Pulmonary artery endothelial cell (primary cell): ENCODE results near the gene CCL22. TPM values are rescaled to one million over a fixed set of nuclear protein-coding genes. Genes with fewer than 3 reads are reported as not detected.
"Not testable (repeated sequence)": the region's sequence is repeated elsewhere in the genome, so short reads cannot be mapped to it uniquely, and the experiment has no call there.

Experiments
- DNase-seq: peaks from one replicate; pipeline ENCODE4 v3.0.0-alpha.2; 2011; ENCODE audit warnings: low read depth, low spot score
- total RNA-seq: library from RNA; depleted of rRNA; stranded (reverse); fragments of >200 nt; gene quantifications from 2 replicates; pipeline ENCODE4 v1.2.3, GENCODE V29; 2014

Gene CCL22
- total RNA-seq, 1 donor from 2014 or later = not detected

DNA sequence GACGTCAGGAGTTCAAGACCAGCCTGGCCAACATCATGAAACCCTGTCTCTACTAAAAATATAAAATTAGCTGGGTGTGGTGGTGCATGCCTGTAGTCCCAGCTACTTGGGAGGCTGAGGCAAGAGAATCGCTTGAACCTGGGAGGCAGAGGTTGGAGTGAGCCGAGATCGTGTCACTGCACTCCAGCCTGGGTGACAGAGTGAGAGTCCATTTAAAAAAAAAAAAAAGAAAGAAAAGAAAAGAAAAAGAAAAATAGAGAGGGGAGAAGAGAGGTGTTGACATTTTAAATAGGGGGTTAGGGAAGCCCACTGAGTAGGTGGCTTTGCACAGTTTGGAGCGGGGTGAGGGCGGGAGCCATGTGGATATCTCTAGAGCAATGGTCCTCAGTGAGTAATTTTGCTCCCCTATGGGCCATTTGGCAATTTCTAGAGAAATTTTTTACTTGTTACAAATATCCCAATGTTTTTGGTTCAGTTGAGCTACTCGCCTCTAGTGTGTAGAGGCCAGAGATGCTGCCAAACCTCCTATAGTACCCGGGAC is 16.4 kb downstream of the CCL22 start:
- not testable (repeated sequence) for DNase-seq

DNA sequence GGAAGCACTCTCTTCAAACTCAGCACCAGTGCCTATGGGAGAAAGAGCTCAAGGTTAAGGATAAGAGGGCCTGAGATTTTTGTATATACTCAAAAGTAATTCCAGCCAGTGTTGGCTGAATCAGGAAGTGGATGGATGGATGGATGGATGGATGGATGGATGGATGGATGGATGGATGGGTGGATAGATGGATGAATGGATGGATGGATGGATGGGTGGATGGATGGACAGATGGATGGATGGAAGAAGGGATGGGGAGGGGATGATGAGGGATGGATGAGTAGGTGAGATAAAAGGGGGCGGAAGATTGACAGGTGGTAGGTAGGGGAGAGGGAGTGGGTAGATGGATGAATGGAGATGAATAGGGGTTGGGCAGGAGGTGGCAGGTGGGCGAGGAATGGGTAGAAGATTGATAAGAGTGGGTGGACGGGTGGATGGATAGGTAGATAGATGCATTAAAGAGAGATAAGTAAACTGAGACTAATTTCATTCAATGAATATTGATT is 17.8 kb downstream of the CCL22 start:
- DNase-seq = no peak

DNA sequence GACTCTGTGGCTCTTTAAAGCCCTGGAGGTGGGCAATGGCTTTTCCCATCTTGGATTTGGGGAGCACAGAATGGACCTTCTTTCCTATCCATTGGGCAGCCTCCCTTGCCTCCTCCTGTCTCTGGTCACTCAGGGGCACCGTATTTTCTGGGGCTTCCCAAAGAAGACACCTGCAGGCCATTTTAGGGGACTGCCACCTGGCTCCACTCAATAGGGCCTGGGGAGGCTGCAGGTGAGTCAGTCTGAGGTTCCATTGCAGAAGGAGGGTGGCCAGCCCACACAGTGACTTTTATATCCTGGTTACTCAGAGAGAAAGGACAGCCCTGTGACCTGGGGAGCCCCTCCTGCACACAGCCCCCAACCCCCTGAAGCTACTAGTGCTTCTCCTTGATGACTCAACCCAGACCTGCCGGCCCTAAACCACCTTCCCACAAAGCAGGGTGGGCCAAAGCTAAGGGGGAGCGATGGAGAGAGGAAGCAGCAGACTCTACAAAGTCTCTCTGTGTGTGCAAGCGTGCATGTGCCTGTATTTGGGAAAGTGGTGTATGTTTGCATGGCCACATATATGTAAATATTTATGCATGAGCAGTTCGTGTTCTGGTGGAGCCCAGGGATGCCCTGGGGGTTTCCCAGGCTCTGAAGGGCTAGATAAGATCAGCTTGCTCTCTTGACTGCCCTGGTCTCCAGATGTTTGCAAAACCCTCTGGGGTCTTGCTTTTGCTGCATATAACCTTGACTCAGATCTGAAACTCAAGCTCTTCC is 18.7 kb downstream of the CCL22 start:
- no peak for DNase-seq

DNA sequence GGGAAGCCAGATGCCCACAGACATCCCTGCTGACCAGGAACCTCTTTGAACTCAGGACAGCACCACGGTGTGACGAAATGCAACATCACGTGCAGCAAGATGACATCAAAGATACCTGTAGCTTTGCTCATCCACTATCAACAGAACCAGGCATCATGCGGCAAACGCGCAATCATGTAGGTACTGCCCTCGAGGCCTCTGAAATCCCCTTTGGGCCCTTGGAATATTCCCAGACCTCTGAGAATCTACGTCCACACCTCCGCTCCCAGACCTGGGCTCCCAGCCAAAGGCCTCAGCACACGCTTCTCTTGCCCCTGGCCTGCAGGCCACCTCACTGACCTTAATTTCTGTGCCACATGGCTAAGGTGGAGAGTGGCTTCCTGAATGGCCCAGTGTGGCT is 21.0 kb downstream of the CCL22 start:
- DNase-seq = no peak

DNA sequence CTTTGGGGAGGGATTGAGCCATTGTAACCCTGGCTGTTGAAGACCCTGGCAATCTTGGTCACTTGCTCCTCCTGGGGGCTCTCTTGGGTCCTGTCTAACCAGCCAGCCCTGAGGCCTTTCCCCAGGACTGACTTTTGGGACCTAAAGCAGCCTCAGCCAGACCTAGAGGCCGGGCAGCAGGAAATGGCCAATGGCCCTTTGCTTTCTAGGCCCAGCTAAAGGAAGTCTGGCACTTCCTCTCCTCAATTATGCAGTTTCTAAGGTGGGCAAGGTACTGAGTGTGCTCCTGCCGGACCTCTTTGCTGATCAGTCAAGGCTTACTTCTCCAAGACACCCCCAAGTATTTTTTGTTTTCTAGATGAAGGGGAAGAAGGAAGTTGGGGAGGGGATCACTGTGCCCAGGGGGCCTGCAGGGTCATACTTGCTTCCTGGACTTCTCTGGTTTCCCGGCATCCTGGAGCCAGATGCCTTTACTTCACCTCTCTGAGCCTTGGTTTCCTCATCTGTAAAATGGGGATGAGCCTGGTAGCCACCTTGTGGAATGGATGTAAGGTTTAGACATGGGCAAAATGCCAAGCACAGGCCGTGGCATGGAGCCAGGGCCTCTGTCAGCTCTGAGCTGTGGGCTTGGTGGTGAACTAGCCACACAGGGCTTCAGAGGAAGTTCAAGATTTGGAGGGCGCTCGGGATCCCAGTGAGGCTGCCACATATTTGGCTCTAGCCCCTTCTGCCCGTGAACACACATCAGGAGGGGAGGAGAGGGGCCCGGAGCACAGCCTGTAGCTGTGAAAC is 22.3 kb downstream of the CCL22 start:
- no peak for DNase-seq

DNA sequence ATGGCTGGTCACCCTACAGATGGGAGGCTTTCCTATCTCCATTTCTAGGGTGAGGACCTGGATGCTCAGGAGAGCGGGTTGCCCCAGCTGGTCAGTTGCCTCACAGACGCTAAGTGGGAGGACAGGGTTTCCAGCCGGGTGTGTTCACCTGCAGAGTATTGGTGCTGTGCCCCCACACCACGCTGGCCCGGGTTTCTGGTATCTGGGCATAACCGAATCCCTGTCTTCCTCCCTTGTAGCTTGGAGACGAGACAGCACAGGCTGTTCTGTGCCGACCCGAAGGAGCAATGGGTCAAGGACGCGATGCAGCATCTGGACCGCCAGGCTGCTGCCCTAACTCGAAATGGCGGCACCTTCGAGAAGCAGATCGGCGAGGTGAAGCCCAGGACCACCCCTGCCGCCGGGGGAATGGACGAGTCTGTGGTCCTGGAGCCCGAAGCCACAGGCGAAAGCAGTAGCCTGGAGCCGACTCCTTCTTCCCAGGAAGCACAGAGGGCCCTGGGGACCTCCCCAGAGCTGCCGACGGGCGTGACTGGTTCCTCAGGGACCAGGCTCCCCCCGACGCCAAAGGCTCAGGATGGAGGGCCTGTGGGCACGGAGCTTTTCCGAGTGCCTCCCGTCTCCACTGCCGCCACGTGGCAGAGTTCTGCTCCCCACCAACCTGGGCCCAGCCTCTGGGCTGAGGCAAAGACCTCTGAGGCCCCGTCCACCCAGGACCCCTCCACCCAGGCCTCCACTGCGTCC is 23.4 kb downstream of the CCL22 start:
- DNase-seq = no peak

DNA sequence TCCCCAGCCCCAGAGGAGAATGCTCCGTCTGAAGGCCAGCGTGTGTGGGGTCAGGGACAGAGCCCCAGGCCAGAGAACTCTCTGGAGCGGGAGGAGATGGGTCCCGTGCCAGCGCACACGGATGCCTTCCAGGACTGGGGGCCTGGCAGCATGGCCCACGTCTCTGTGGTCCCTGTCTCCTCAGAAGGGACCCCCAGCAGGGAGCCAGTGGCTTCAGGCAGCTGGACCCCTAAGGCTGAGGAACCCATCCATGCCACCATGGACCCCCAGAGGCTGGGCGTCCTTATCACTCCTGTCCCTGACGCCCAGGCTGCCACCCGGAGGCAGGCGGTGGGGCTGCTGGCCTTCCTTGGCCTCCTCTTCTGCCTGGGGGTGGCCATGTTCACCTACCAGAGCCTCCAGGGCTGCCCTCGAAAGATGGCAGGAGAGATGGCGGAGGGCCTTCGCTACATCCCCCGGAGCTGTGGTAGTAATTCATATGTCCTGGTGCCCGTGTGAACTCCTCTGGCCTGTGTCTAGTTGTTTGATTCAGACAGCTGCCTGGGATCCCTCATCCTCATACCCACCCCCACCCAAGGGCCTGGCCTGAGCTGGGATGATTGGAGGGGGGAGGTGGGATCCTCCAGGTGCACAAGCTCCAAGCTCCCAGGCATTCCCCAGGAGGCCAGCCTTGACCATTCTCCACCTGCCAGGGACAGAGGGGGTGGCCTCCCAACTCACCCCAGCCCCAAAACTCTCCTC is 24.1 kb downstream of the CCL22 start:
- DNase-seq = no peak

DNA sequence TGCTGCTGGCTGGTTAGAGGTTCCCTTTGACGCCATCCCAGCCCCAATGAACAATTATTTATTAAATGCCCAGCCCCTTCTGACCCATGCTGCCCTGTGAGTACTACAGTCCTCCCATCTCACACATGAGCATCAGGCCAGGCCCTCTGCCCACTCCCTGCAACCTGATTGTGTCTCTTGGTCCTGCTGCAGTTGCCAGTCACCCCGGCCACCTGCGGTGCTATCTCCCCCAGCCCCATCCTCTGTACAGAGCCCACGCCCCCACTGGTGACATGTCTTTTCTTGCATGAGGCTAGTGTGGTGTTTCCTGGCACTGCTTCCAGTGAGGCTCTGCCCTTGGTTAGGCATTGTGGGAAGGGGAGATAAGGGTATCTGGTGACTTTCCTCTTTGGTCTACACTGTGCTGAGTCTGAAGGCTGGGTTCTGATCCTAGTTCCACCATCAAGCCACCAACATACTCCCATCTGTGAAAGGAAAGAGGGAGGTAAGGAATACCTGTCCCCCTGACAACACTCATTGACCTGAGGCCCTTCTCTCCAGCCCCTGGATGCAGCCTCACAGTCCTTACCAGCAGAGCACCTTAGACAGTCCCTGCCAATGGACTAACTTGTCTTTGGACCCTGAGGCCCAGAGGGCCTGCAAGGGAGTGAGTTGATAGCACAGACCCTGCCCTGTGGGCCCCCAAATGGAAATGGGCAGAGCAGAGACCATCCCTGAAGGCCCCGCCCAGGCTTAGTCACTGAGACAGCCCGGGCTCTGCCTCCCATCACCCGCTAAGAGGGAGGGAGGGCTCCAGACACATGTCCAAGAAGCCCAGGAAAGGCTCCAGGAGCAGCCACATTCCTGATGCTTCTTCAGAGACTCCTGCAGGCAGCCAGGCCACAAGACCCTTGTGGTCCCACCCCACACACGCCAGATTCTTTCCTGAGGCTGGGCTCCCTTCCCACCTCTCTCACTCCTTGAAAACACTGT is 25.0 kb downstream of the CCL22 start:
- no peak for DNase-seq

DNA sequence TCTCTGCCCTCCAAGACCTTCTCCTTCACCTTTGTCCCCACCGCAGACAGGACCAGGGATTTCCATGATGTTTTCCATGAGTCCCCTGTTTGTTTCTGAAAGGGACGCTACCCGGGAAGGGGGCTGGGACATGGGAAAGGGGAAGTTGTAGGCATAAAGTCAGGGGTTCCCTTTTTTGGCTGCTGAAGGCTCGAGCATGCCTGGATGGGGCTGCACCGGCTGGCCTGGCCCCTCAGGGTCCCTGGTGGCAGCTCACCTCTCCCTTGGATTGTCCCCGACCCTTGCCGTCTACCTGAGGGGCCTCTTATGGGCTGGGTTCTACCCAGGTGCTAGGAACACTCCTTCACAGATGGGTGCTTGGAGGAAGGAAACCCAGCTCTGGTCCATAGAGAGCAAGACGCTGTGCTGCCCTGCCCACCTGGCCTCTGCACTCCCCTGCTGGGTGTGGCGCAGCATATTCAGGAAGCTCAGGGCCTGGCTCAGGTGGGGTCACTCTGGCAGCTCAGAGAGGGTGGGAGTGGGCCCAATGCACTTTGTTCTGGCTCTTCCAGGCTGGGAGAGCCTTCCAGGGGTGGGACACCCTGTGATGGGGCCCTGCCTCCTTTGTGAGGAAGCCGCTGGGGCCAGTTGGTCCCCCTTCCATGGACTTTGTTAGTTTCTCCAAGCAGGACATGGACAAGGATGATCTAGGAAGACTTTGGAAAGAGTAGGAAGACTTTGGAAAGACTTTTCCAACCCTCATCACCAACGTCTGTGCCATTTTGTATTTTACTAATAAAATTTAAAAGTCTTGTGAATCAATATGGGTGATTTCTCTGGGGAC is 25.9 kb downstream of the CCL22 start:
- DNase-seq = no peak

DNA sequence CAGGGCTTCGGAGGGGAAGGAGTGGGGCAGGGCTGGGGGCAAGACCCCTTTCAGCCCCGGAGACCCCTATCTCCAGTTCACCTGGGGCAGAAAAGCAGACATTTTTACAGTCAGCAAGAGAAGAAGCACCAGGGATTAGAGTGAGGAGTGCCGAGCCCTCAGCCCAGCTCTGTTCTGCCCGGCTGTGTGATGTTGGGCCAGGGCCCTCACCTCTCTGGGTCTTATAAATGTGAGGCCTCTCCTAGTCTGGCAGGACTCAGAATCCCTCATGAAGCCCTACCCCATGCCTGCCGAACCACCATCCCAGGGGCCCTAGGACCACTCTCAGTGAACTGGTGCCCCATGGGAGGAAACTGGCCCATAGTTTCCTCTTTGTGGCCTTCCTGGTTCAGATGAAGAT is 26.5 kb downstream of the CCL22 start:
- DNase-seq = no peak

DNA sequence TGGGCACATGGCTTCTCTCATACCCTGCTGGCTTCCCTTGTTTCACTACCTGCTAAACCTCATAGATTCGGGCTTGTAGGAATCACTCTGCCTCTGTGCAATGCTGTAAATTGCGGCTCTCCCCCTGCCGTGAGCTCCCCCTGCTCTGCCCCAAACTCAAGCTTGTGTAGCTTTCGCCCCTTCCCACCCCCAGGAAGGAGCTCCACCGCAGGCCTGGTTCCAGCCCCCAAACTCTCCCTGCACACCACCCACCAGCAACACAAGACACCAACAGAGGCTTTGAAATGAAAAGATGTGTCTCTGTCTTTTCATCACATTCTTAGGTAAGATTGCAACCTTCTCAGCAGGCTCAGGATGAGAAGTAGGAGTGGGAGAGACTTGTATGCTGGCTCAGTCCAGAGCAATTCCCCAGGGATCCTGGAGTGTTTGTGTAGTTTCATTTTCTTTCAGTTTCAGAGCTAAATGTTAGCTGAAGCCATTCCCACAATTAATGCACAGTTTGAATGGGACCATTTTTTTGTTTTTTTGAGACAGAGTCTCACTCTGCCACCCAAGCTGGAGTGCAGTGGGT is 27.9 kb downstream of the CCL22 start:
- DNase-seq = no peak

DNA sequence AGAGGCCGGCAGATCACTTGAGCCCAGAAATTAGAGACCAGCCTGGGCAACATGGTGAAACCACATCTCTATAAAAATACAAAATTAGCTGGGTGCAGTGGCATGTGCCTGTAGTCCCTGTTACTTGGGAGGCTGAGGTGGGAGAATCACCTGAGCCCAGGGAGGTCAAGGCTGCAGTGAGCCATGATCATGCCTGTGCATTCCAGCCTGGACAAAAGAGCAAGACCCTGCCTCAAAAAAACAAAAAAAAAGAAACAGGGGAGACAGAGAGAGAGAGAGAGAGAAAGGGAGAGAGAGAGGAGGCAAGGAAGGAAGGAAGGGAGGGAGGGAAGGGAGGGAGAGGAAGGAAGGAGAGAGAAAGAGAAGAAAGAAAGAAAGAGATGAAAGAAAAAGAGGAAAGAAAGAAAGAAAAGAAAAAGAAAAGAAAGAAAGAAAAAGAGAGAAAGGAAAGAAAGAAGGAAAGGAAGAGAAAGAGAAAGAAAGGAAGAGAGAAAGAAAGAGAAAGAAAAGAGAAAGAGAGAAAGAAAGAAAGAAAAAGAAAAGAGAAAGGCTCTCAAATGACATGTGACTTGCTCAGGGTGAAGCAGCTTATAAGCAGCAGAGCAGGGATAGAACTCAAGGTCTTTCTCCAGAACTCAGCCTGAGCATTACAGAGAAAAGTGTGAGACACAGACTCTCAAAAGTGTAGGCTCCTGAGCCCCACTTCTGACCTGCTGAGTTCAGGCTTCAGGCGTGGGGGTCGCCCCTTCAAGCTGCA is 29.2 kb downstream of the CCL22 start:
- no peak for DNase-seq

DNA sequence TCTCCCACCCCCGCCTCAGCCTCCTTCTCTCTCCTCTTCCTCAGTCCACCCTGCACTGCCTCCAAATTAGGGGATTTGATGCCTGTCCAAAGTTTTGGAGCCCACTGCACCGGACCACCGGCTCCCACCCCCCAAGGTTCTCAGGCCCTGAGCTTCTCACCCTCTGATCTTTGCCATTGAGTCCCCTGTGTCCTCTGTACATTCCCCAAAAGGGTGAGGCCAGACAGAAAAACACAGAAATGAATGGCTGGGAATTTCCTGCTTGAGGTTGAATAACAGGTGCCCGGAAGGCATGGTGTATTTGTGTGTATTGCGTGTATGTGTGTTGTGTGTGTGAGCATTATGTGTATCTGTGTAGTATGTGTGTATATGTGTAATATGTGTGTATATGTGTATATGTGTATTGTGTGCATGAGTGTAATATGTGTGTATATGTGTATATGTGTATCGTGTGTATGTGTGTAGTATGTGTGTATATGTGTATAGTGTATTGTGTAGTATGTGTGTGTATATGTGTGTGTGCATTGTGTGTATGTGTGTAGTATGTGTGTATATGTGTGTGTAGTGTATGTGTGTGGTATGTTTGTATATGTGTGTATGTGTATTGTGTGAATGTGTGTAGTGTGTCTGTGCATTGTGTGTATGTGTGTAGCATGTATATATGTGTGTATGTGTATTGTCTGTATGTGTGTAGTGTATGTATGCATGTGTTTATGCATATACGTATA is 29.9 kb downstream of the CCL22 start:
- no peak for DNase-seq

DNA sequence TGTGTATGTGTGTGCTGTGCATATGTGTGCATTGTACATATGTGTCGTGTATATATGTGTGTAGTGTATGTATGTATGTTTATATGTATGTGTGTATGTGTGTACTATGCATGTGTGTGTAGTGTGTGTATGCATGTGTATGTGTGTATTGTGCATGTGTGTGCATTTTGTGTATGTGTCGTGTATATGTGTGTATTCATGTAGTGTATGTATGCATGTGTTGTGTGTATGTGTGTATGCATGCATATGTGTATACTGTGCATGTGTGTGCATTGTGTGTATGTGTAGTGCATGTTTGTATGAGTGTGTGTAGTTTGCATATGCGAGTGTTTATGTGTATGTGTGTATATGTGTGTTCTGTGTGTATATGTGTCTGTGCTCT is 30.5 kb downstream of the CCL22 start:
- no peak for DNase-seq

DNA sequence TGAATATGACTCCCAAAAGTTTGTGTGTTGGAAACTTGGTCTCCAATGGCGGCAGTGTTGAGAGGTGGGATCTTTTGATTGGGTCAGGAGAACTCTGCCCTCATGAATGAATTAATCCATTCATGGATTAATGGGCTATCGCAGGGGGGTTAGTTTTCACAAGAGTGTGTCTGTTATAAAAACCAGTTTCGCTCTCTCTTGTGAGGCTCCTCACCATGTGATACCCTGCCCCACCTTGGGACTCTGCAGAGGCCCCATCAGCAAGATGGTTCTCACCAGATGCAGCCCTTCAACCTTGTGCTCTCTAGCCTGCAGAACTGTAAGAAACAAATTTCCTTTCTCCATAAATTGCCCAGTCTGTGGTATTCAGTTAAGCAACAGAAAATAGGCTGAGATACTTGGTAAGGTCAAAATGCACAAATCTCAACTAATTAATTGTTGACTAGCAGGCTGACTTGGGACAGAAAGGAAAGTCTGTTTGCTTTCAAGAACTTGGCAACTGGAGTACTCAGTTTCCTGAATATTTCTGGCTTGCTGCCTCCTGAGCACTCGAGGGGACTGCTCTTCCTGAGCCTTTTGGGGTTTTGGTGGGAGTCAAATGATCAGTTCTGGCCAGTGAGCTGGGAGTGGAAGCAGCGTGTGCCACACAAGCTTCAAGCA is 32.2 kb downstream of the CCL22 start:
- no peak for DNase-seq

DNA sequence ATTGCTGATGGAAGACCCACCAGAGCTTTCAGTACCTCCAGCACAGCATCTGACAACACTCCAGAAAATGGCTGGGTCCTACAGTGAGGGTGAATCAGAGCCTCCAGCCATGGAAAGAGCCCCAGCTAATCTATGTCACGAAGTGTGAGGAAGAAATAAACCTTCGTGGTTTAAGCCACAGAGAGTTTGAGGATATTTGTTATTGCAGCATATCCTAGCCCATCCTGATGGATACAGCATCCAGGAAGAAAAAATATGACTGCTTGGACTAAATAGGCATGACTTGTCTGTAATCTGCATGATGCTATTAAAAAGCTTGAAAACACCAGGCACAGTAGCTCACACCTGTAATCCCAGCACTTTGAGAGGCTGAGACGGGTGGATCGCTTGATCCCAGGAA is 32.7 kb downstream of the CCL22 start:
- DNase-seq = no peak

DNA sequence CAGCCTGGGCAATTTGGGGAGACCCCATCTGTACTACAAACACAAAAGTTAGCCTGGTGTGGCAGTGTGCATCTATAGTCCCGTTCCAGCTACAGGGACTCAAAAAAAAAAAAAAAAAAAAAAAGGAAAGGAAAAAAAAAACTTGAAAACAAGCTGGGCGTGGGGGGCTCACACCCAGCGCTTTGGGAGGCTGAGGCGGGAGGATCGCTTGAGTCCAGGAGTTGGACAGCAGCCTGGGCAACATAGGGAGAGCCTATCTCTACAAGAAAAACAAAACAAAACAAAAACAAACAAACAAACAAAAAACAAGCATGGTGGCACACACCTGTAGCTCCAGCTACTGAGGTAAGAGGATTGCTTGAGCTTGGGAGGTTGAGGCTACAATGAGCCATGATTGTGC is 33.1 kb downstream of the CCL22 start:
- DNase-seq = no peak
